ENCODE results near the gene DGKZ. TPM values are rescaled to one million over a fixed set of nuclear protein-coding genes. Genes with fewer than 3 reads are reported as not detected.

Gene DGKZ
- total and polyA plus RNA-seq, 2 of the 13 experiments (the other 11 are each of a cell fraction or from before 2014, with no cell fraction given): 15.8 to 20.7 TPM

DNA sequence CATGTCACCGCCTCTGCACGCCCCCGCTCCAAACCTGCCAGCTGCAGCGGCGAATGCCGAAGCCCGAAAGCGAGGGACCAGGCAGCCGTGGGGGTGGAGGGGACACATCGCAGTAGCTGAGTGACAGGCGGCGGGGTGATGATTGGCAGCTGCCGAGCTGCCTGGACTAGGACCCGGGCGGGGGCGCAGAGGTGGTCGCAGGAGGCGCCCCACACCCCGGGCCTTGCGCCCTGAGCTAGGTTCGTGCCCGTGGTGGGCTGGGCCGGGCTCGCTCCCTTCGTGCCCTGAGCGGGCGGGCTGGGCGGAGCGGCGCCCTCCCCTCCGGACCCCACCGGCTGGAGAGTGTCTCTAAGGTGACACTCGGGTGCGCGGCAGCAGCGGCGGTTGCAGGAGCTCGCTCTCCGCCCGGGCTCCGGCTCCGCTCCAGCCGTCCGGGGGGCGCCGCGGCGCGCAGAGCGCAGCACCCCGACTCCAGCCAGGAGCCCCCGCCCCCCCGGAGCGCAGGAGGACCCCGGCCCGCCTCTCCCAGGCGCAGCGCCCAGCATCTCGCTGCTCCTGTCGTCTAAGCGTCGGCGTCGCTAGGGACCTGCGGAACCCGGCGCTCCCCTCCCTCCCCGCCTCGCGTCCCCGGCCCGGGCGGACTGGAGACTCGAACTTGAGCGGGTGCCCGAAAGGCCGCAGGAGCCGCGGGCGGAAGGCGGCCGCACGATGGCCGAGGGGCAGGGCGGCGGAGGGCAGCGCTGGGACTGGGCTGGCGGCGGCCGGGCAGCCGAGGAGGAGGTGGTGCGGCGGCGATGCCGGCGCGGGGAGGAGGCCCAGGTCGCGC is 14.5 kb upstream of the DGKZ start:
- H2AFZ ChIP-seq (ENCODE audit: low read length): no peak overlapping the region
- no peaks in the 10 kb centered on the region for H3K79me2 ChIP-seq (ENCODE audit: insufficient read depth, low read length)
- intact Hi-C loops (cut with micrococcal nuclease; ENCODE audit: unreplicated experiment) (no loop called here), in situ Hi-C loops (cut with HindIII; ENCODE audit: extremely low pct_ligation_motif_present, low pct_unique_long_range_greater_than_20kb) (no loop called here)
- peak overlapping the region; percentile 66 for H3K4me2 ChIP-seq (ENCODE audit: low read depth, low read length)
- H3K27ac ChIP-seq (ENCODE audit: extremely low read length, insufficient read depth, low read length): no peak overlapping the region
- 0% methylated on average over 8 of the region's 99 CpGs for WGBS (ENCODE audit: low lambda C conversion rate)
- H3K9ac ChIP-seq (ENCODE audit: insufficient read depth, low read depth, low read length): no peak overlapping the region
- H3K9me3 ChIP-seq (ENCODE audit: low read length): no peaks in the 10 kb centered on the region
- peaks cover 21 to 86% of the 10 kb centered on the region in 2 experiments for H3K27me3 ChIP-seq (ENCODE audit: control insufficient read depth in 1 of 2, insufficient read depth in 2 of 2, low read length in 2 of 2)
- no TSS peak for BruUV-seq (replicated peaks)
- ATAC-seq (peak; percentile 74), DNase-seq (ENCODE audit: low spot score) (no peak), FAIRE-seq (no peak)
- H3K36me3 ChIP-seq (replicated peaks in 1 of 2; ENCODE audit: control insufficient read depth in 1 of 2, insufficient read depth in 2 of 2, low read length in 2 of 2): no peaks in the 10 kb centered on the region
- ChIA-PET POLR2A (no interaction called here), CTCF (ENCODE audit: low intra/inter-chr PET ratio, low total read pairs) (no interaction called here)
- 0 out of 2 replicates have a peak, but pooled peaks cover 4% of the 10 kb centered on the region for H3K4me1 ChIP-seq (ENCODE audit: insufficient read depth, low read length)
- H3K4me3 ChIP-seq (replicated peaks in 1 of 3; ENCODE audit: insufficient read depth in 1 of 3, low read depth in 2 of 3, low read length in 3 of 3): peak overlapping the region; percentile 26 to 65 (median 39); a peak in 4 of 6 replicates
- peaks cover 7% of the 10 kb centered on the region; the same call in 1 of the 2 replicates for H4K20me1 ChIP-seq (ENCODE audit: insufficient read depth, low read length)
- TF ChIP-seq TERF1 (CRISPR knock-in tag; IDR thresholded peaks at IDR 0.05) (no peak), JUNB (CRISPR knock-in tag; IDR thresholded peaks at IDR 0.05; ENCODE audit: borderline replicate concordance) (no peak), CCDC6 (CRISPR knock-in tag; IDR thresholded peaks at IDR 0.05) (peak; percentile 29; the same call in 1 of the 2 replicates), NONO (IDR thresholded peaks at IDR 0.05) (no peak), NONO (CRISPR knock-in tag; conservative IDR thresholded peaks at IDR 0.05) (0 out of 2 replicates have a peak, but pooled peaks have one; percentile 22), MAZ (IDR thresholded peaks at IDR 0.05; ENCODE audit: borderline replicate concordance, low read depth, low read length) (no peak), MAZ (CRISPR knock-in tag; IDR thresholded peaks at IDR 0.05; ENCODE audit: low read depth) (no peak), PAF1 (CRISPR knock-in tag; IDR thresholded peaks at IDR 0.05) (no peak), ZNF556 (CRISPR knock-in tag; IDR thresholded peaks at IDR 0.05; ENCODE audit: borderline replicate concordance) (0 out of 2 replicates have a peak, but pooled peaks have one; percentile 22), ELF4 (CRISPR knock-in tag; IDR thresholded peaks at IDR 0.05; ENCODE audit: borderline replicate concordance) (no peak), ZNF430 (CRISPR knock-in tag; IDR thresholded peaks at IDR 0.05) (no peak), RFX3 (CRISPR knock-in tag; IDR thresholded peaks at IDR 0.05) (no peak), ADNP (CRISPR knock-in tag; IDR thresholded peaks at IDR 0.05) (no peak)
- TF ChIP-seq, protein P1, sequence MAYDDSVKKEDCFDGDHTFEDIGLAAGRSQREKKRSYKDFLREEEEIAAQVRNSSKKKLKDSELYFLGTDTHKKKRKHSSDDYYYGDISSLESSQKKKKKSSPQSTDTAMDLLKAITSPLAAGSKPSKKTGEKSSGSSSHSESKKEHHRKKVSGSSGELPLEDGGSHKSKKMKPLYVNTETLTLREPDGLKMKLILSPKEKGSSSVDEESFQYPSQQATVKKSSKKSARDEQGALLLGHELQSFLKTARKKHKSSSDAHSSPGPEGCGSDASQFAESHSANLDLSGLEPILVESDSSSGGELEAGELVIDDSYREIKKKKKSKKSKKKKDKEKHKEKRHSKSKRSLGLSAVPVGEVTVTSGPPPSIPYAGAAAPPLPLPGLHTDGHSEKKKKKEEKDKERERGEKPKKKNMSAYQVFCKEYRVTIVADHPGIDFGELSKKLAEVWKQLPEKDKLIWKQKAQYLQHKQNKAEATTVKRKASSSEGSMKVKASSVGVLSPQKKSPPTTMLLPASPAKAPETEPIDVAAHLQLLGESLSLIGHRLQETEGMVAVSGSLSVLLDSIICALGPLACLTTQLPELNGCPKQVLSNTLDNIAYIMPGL (CRISPR knock-in tag; IDR thresholded peaks at IDR 0.05; ENCODE audit: borderline replicate concordance in 1 of 2, low read depth in 1 of 2): no peak
- TF ChIP-seq, protein P2, sequence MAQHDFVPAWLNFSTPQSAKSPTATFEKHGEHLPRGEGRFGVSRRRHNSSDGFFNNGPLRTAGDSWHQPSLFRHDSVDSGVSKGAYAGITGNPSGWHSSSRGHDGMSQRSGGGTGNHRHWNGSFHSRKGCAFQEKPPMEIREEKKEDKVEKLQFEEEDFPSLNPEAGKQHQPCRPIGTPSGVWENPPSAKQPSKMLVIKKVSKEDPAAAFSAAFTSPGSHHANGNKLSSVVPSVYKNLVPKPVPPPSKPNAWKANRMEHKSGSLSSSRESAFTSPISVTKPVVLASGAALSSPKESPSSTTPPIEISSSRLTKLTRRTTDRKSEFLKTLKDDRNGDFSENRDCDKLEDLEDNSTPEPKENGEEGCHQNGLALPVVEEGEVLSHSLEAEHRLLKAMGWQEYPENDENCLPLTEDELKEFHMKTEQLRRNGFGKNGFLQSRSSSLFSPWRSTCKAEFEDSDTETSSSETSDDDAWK (CRISPR knock-in tag; IDR thresholded peaks at IDR 0.05): no peak
- TF ChIP-seq, protein P3, sequence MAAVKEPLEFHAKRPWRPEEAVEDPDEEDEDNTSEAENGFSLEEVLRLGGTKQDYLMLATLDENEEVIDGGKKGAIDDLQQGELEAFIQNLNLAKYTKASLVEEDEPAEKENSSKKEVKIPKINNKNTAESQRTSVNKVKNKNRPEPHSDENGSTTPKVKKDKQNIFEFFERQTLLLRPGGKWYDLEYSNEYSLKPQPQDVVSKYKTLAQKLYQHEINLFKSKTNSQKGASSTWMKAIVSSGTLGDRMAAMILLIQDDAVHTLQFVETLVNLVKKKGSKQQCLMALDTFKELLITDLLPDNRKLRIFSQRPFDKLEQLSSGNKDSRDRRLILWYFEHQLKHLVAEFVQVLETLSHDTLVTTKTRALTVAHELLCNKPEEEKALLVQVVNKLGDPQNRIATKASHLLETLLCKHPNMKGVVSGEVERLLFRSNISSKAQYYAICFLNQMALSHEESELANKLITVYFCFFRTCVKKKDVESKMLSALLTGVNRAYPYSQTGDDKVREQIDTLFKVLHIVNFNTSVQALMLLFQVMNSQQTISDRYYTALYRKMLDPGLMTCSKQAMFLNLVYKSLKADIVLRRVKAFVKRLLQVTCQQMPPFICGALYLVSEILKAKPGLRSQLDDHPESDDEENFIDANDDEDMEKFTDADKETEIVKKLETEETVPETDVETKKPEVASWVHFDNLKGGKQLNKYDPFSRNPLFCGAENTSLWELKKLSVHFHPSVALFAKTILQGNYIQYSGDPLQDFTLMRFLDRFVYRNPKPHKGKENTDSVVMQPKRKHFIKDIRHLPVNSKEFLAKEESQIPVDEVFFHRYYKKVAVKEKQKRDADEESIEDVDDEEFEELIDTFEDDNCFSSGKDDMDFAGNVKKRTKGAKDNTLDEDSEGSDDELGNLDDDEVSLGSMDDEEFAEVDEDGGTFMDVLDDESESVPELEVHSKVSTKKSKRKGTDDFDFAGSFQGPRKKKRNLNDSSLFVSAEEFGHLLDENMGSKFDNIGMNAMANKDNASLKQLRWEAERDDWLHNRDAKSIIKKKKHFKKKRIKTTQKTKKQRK (IDR thresholded peaks at IDR 0.05; ENCODE audit: low read length): no peak

Data from HepG2 (cell line).